KMS-11 (cell line): ENCODE results near the gene STXBP6.

Source experiments
- H2AFZ ChIP-seq: fragments of 200-600 bp; sonication (generic); 2 replicates; pipeline ENCODE4 v1.6.1; 2016; ENCODE audit warnings: antibody characterized with exemption, mixed run types, low read depth
- H3K27ac ChIP-seq: fragments of 200-600 bp; sonication (generic); 2 replicates; pipeline ENCODE4 v1.6.1; 2016; ENCODE audit warnings: mild to moderate bottlenecking, mixed run types
- H3K27me3 ChIP-seq: fragments of 200-600 bp; sonication (generic); 2 replicates; pipeline ENCODE4 v1.6.1; 2017; ENCODE audit warnings: mild to moderate bottlenecking, low read depth, mixed run types, moderate library complexity; ENCODE audit not compliant: insufficient read depth
- H3K36me3 ChIP-seq: fragments of 200-600 bp; sonication (generic); 2 replicates; pipeline ENCODE4 v1.6.1; 2017; ENCODE audit warnings: mild to moderate bottlenecking, mixed run types; ENCODE audit not compliant: insufficient read depth
- H3K4me1 ChIP-seq: fragments of 200-600 bp; sonication (generic); 2 replicates; pipeline ENCODE4 v1.6.1; 2016; ENCODE audit warnings: mild to moderate bottlenecking, low read depth, mixed run types; ENCODE audit not compliant: poor library complexity, severe bottlenecking
- H3K4me2 ChIP-seq: fragments of 200-600 bp; sonication (generic); 2 replicates; pipeline ENCODE4 v1.7.0; 2016; ENCODE audit warnings: mild to moderate bottlenecking, mixed run types
- H3K4me3 ChIP-seq: fragments of 200-600 bp; sonication (generic); IDR thresholded peaks from 2 replicates; pipeline ENCODE4 v1.6.1; 2017; ENCODE audit warnings: low read depth, low read length, mixed read lengths; ENCODE audit not compliant: insufficient read depth
- H3K79me2 ChIP-seq: fragments of 200-600 bp; sonication (generic); 2 replicates; pipeline ENCODE4 v1.6.1; 2016; ENCODE audit warnings: low read depth, mixed run types; ENCODE audit not compliant: insufficient read depth
- H3K9ac ChIP-seq: fragments of 200-600 bp; sonication (generic); 2 replicates; pipeline ENCODE4 v1.6.1; 2016; ENCODE audit warnings: mild to moderate bottlenecking, mixed run types
- H4K20me1 ChIP-seq: fragments of 200-600 bp; sonication (generic); 2 replicates; pipeline ENCODE4 v1.6.1; 2016; ENCODE audit warnings: mild to moderate bottlenecking, mixed run types; ENCODE audit not compliant: insufficient read depth
- CTCF ChIP-seq: fragments of 200-600 bp; sonication (generic); conservative IDR thresholded peaks from 2 replicates; pipeline ENCODE4 v1.6.1; 2017; ENCODE audit warnings: low read depth, mild to moderate bottlenecking, antibody characterized with exemption, low read length, moderate library complexity, mixed read lengths

The STXBP6 gene

GRCh38 chr14:24894583-24895242, 155.2 kb downstream of the STXBP6 start:
- no peaks in the 10 kb centered on the region for H3K4me1 ChIP-seq
- no peaks in the 10 kb centered on the region for H3K27me3 ChIP-seq
- no peak overlapping the region for H3K4me3 ChIP-seq
- no peaks in the 10 kb centered on the region for H3K36me3 ChIP-seq
- TF ChIP-seq CTCF = no peak
- H3K9ac ChIP-seq = no peak overlapping the region
- no peak overlapping the region for H3K27ac ChIP-seq
- H4K20me1 ChIP-seq = no peaks in the 10 kb centered on the region
- H3K4me2 ChIP-seq = no peak overlapping the region
- H3K79me2 ChIP-seq = no peaks in the 10 kb centered on the region
- no peak overlapping the region for H2AFZ ChIP-seq

GRCh38 chr14:24892497-24893051, 157.4 kb downstream of the STXBP6 start:
- H3K4me2 ChIP-seq = no peak overlapping the region
- no peaks in the 10 kb centered on the region for H4K20me1 ChIP-seq
- H3K27ac ChIP-seq = no peak overlapping the region
- H3K27me3 ChIP-seq = no peaks in the 10 kb centered on the region
- H3K9ac ChIP-seq = no peak overlapping the region
- no peak overlapping the region for H2AFZ ChIP-seq
- no peaks in the 10 kb centered on the region for H3K4me1 ChIP-seq
- no peak overlapping the region for H3K4me3 ChIP-seq
- no peaks in the 10 kb centered on the region for H3K36me3 ChIP-seq
- TF ChIP-seq CTCF = no peak
- H3K79me2 ChIP-seq = no peaks in the 10 kb centered on the region

GRCh38 chr14:24891987-24892496, 157.9 kb downstream of the STXBP6 start:
- Histone ChIP-seq H3K36me3 (no peaks in the 10 kb centered on the region), H3K27me3 (no peaks in the 10 kb centered on the region), H3K9ac (no peak overlapping the region), H3K79me2 (no peaks in the 10 kb centered on the region), H3K4me1 (no peaks in the 10 kb centered on the region), H3K4me3 (no peak overlapping the region), H2AFZ (no peak overlapping the region), H4K20me1 (no peaks in the 10 kb centered on the region), H3K27ac (no peak overlapping the region), H3K4me2 (no peak overlapping the region)
- no peak for TF ChIP-seq CTCF

- H3K36me3 ChIP-seq = no peaks in the 10 kb centered on the region
- H3K4me3 ChIP-seq = no peak overlapping the region
- no peaks in the 10 kb centered on the region for H3K27me3 ChIP-seq
- H3K27ac ChIP-seq = no peak overlapping the region
- no peak overlapping the region for H3K4me2 ChIP-seq
- no peak overlapping the region for H2AFZ ChIP-seq
- no peaks in the 10 kb centered on the region for H3K4me1 ChIP-seq
- no peaks in the 10 kb centered on the region for H3K79me2 ChIP-seq
- no peaks in the 10 kb centered on the region for H4K20me1 ChIP-seq
- no peak for TF ChIP-seq CTCF
- no peak overlapping the region for H3K9ac ChIP-seq
Measured at GRCh38 chr14:24890716-24891115, 159.2 kb downstream of the STXBP6 start.
